ENCODE data around the gene FAM120B.

FAM120B gene

GRCh38 chr6:170285482-170285881 is 21.1 kb upstream of the FAM120B start:
- DNase-seq (ENCODE audit: extremely low spot score) = no peak
- ChIA-PET CTCF (interaction anchor here (1.6 kb wide), 1 partner anchor 454 kb away, joined by 3 read pairs; no protein-coding TSS in a partner anchor), POLR2A (no interaction called here)
- no peak for TF ChIP-seq CTCF (IDR thresholded peaks at IDR 0.05; ENCODE audit: control extremely low read depth, extremely low read depth, low read depth, missing control alignments)

- CTCF ChIA-PET = interaction anchor here (0.9 to 1.6 kb wide), 4 partner anchors 17 to 496 kb away, joined by 3 to 5 read pairs (median 4); no protein-coding TSS in a partner anchor
- no peak for TF ChIP-seq CTCF (IDR thresholded peaks at IDR 0.05; ENCODE audit: control extremely low read depth, extremely low read depth, low read depth, missing control alignments)
- POLR2A ChIA-PET = no interaction called here
- DNase-seq (ENCODE audit: extremely low spot score) = no peak
These were observed 20.2 kb upstream of the FAM120B start for GRCh38 chr6:170286246-170286933.

GRCh38 chr6:170286934-170287265 is 19.7 kb upstream of the FAM120B start:
- no peak for TF ChIP-seq CTCF (IDR thresholded peaks at IDR 0.05; ENCODE audit: control extremely low read depth, extremely low read depth, low read depth, missing control alignments)
- CTCF ChIA-PET = interaction anchor here (0.9 to 1.6 kb wide), 4 partner anchors 16 to 496 kb away, joined by 3 to 5 read pairs (median 4); no protein-coding TSS in a partner anchor
- POLR2A ChIA-PET = no interaction called here
- no peak for DNase-seq (ENCODE audit: extremely low spot score)

- ChIA-PET POLR2A (no interaction called here), CTCF (interaction anchor here (0.9 to 1.6 kb wide), 4 partner anchors 16 to 497 kb away, joined by 3 to 5 read pairs (median 4); no protein-coding TSS in a partner anchor)
- no peak for TF ChIP-seq CTCF (IDR thresholded peaks at IDR 0.05; ENCODE audit: control extremely low read depth, extremely low read depth, low read depth, missing control alignments)
- no peak for DNase-seq (ENCODE audit: extremely low spot score)
These were observed 19.1 kb upstream of the FAM120B start for GRCh38 chr6:170287371-170287876.

GRCh38 chr6:170288091-170288631 is 18.4 kb upstream of the FAM120B start:
- no peak for DNase-seq (ENCODE audit: extremely low spot score)
- CTCF ChIA-PET = interaction anchor here (0.9 to 1.6 kb wide), 2 partner anchors 10 to 229 kb away, joined by 3 to 5 read pairs; no protein-coding TSS in a partner anchor
- POLR2A ChIA-PET = no interaction called here
- TF ChIP-seq CTCF (IDR thresholded peaks at IDR 0.05; ENCODE audit: control extremely low read depth, extremely low read depth, low read depth, missing control alignments) = no peak

GRCh38 chr6:170288852-170289179 is 17.7 kb upstream of the FAM120B start:
- TF ChIP-seq CTCF (IDR thresholded peaks at IDR 0.05; ENCODE audit: control extremely low read depth, extremely low read depth, low read depth, missing control alignments) = no peak
- POLR2A ChIA-PET = no interaction called here
- CTCF ChIA-PET = interaction anchor here (0.9 kb wide), 1 partner anchor 11 kb away, joined by 3 read pairs; no protein-coding TSS in a partner anchor
- DNase-seq (ENCODE audit: extremely low spot score) = no peak
